ENCODE measurements around the gene CLDND1.

Gene CLDND1

GRCh38 chr3:98531622-98532274, 9.0 kb upstream of the CLDND1 start, which contains the start of gene GPR15:
Gene GPR15, plus strand, starts transcription at chr3:98531978. Its CDS starts 56 bp downstream, at chr3:98532034.
- no peak for DNase-seq (ENCODE audit: low read depth)
- in situ Hi-C loops (cut with HindIII; ENCODE audit: low sequenced_read_pairs): no loop called here
- TF ChIP-seq, protein P1, sequence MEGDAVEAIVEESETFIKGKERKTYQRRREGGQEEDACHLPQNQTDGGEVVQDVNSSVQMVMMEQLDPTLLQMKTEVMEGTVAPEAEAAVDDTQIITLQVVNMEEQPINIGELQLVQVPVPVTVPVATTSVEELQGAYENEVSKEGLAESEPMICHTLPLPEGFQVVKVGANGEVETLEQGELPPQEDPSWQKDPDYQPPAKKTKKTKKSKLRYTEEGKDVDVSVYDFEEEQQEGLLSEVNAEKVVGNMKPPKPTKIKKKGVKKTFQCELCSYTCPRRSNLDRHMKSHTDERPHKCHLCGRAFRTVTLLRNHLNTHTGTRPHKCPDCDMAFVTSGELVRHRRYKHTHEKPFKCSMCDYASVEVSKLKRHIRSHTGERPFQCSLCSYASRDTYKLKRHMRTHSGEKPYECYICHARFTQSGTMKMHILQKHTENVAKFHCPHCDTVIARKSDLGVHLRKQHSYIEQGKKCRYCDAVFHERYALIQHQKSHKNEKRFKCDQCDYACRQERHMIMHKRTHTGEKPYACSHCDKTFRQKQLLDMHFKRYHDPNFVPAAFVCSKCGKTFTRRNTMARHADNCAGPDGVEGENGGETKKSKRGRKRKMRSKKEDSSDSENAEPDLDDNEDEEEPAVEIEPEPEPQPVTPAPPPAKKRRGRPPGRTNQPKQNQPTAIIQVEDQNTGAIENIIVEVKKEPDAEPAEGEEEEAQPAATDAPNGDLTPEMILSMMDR (IDR thresholded peaks at IDR 0.05; ENCODE audit: low read depth, low read length, missing control alignments): no peak

GRCh38 chr3:98530676-98531075, 8.0 kb upstream of the CLDND1 start:
- in situ Hi-C loops (cut with HindIII; ENCODE audit: low sequenced_read_pairs): no loop called here
- TF ChIP-seq, protein P1 (IDR thresholded peaks at IDR 0.05; ENCODE audit: low read depth, low read length, missing control alignments): no peak
- no peak overlapping the region for H3K4me3 ChIP-seq (ENCODE audit: low read depth, low read length)
- no peak for DNase-seq (ENCODE audit: low read depth)

More at GRCh38 chr3:98531622-98532274, 9.0 kb upstream of the CLDND1 start, which contains the start of gene GPR15:
- no peak within 1 kb of the TSS for H3K4me3 ChIP-seq (ENCODE audit: low read depth, low read length)

DNA sequence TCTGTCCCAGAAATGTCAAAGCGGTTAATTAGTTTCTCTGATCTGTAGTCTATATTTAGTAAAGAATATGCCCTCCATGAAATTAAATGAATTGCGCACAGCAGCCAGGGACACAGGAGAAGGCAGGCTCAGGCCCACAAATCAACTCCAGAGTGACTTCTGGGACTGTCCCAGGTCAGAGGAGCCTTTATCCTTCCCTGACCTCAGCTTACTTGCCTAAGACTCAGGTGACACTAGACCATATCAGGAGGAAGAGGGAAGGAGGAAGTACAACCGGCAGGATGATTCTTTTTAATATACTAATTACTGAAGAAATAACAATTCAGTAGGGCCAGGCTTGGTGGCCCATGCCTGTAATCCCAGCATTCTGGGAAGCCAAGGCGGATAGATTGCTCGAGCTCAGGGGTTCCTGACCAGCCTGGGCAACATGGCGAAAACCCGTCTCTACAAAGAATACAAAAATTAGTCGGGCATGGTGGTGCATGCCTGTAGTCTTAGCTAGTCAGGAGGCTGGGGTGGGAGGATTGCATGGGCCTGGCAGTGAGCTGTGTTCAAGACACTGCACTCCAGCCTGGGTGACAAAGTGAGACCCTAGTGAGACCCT, 7.3 kb upstream of the CLDND1 start:
- TF ChIP-seq, protein P1 (IDR thresholded peaks at IDR 0.05; ENCODE audit: low read depth, low read length, missing control alignments): no peak
- H3K4me3 ChIP-seq (ENCODE audit: low read depth, low read length): no peak overlapping the region
- in situ Hi-C loops (cut with HindIII; ENCODE audit: low sequenced_read_pairs): no loop called here
- DNase-seq (ENCODE audit: low read depth): no peak

GRCh38 chr3:98528474-98529346, 6.0 kb upstream of the CLDND1 start:
- in situ Hi-C loops (cut with HindIII; ENCODE audit: low sequenced_read_pairs): no loop called here
- TF ChIP-seq, protein P1 (IDR thresholded peaks at IDR 0.05; ENCODE audit: low read depth, low read length, missing control alignments): no peak
- H3K4me3 ChIP-seq (ENCODE audit: low read depth, low read length): no peak overlapping the region
- DNase-seq (ENCODE audit: low read depth): no peak

- in situ Hi-C loops (cut with HindIII; ENCODE audit: low sequenced_read_pairs): no loop called here
- DNase-seq (ENCODE audit: low read depth): no peak
- no peak overlapping the region for H3K4me3 ChIP-seq (ENCODE audit: low read depth, low read length)
- TF ChIP-seq, protein P1 (IDR thresholded peaks at IDR 0.05; ENCODE audit: low read depth, low read length, missing control alignments): no peak
Measured at GRCh38 chr3:98525494-98525893, 2.8 kb upstream of the CLDND1 start.

DNA sequence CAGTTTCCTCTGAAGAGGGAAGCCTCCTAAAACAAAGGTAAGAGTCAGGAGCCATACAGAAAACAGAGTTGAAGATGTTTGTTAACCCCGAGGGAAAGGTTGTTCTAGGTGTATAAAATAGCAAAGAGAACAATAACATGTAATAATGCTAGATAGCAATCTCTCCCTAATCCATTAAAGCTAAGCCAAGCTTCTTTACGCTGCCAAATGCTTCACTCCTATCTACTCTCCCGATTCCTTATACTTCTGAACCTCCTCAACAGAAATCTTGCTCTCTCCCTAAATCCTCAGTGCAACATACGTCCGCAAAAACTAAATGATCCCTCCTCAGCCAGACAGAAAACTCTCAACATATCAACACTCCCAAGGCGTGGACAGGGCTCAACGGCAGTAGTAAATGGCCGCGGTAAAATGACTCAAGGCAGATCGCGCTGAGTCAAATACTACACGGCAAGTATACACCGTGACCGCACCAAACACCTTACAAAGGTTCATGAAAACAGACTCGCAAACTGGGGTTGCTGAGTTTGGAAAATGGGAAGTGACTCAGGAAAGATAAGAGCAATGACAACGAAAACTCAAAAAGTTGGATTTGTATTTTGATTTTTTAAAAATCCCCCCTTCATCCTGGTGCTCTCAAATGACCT, 682 bp downstream of the CLDND1 start:
- in situ Hi-C loops (cut with HindIII; ENCODE audit: low sequenced_read_pairs): no loop called here
- peak overlapping the region; percentile 65 for H3K4me3 ChIP-seq (ENCODE audit: low read depth, low read length)
- TF ChIP-seq, protein P1 (IDR thresholded peaks at IDR 0.05; ENCODE audit: low read depth, low read length, missing control alignments): no peak
- peak; percentile 28 for DNase-seq (ENCODE audit: low read depth)

Data from astrocyte of the cerebellum (primary cell).